ENCODE measurements around the gene RPP40. TPM values are rescaled to one million over a fixed set of nuclear protein-coding genes. Genes with fewer than 3 reads are reported as not detected.

The RPP40 gene
- total and polyA plus RNA-seq, 2 of the 13 experiments (the other 11 are each of a cell fraction or from before 2014, with no cell fraction given) = 18.0 to 41.2 TPM

GRCh38 chr6:5003604-5004372 is at the start of gene RPP40 (continued):
- TF ChIP-seq ZNF75D (CRISPR knock-in tag; IDR thresholded peaks at IDR 0.05; ENCODE audit: borderline replicate concordance) = no peak
- peak; percentile 53; the same call in 1 of the 2 replicates for TF ChIP-seq RXRA (CRISPR knock-in tag; IDR thresholded peaks at IDR 0.05)
- 0 out of 2 replicates have a peak, but pooled peaks have one; percentile 61 for TF ChIP-seq ETV6 (CRISPR knock-in tag; conservative IDR thresholded peaks at IDR 0.05)
- TF ChIP-seq THAP7 (CRISPR knock-in tag; IDR thresholded peaks at IDR 0.05) = no peak; the same call in 1 of the 2 replicates
- TF ChIP-seq TSC22D2 (CRISPR knock-in tag; IDR thresholded peaks at IDR 0.05; ENCODE audit: borderline replicate concordance) = peak; percentile 37; the same call in 1 of the 2 replicates
- 0 out of 2 replicates have a peak, but pooled peaks have one; percentile 11 for TF ChIP-seq CBX5 (CRISPR knock-in tag; IDR thresholded peaks at IDR 0.05; ENCODE audit: borderline replicate concordance)
- peak; percentile 75; the same call in 1 of the 2 replicates for TF ChIP-seq KDM3A (CRISPR knock-in tag; IDR thresholded peaks at IDR 0.05; ENCODE audit: low read depth)
- peak; percentile 55; the same call in 1 of the 2 replicates for TF ChIP-seq ZSCAN31 (CRISPR knock-in tag; IDR thresholded peaks at IDR 0.05; ENCODE audit: low read depth)
- TF ChIP-seq ZNF501 (CRISPR knock-in tag; IDR thresholded peaks at IDR 0.05) = peak; percentile 83
- no peak for TF ChIP-seq ZNF530 (CRISPR knock-in tag; IDR thresholded peaks at IDR 0.05; ENCODE audit: low read depth)
- no peak for TF ChIP-seq SNAPC5 (CRISPR knock-in tag; IDR thresholded peaks at IDR 0.05; ENCODE audit: borderline replicate concordance)
- TF ChIP-seq ZNF224 (CRISPR knock-in tag; IDR thresholded peaks at IDR 0.05) = no peak; the same call in 1 of the 2 replicates
- no peak for TF ChIP-seq U2AF2 (IDR thresholded peaks at IDR 0.05; ENCODE audit: low read depth, low read length)
- no peak; the same call in 1 of the 2 replicates for TF ChIP-seq NFE2 (CRISPR knock-in tag; IDR thresholded peaks at IDR 0.05)
- peak; percentile 75; the same call in 1 of the 2 replicates for TF ChIP-seq TGIF2 (CRISPR knock-in tag; IDR thresholded peaks at IDR 0.05)
- no peak for TF ChIP-seq MLX (CRISPR knock-in tag; IDR thresholded peaks at IDR 0.05)
- peak; percentile 85; the same call in 1 of the 2 replicates for TF ChIP-seq ZBTB4 (CRISPR knock-in tag; IDR thresholded peaks at IDR 0.05; ENCODE audit: borderline replicate concordance)
- peak; percentile 52; the same call in 1 of the 2 replicates for TF ChIP-seq KLF6 (CRISPR knock-in tag; IDR thresholded peaks at IDR 0.05)
- peak; percentile 79 for TF ChIP-seq ZNF263 (CRISPR knock-in tag; IDR thresholded peaks at IDR 0.05)
- TF ChIP-seq KMT2A (CRISPR knock-in tag; IDR thresholded peaks at IDR 0.05) = peak; percentile 74
- TF ChIP-seq BRF2 (CRISPR knock-in tag; IDR thresholded peaks at IDR 0.05) = no peak; the same call in 1 of the 2 replicates
- peak; percentile 93 for TF ChIP-seq MAF1 (CRISPR knock-in tag; IDR thresholded peaks at IDR 0.05; ENCODE audit: borderline replicate concordance)
- TF ChIP-seq PAF1 (CRISPR knock-in tag; IDR thresholded peaks at IDR 0.05) = no peak
